Measurements from ENCODE around the gene EDAR. TPM values are rescaled to one million over a fixed set of nuclear protein-coding genes. Genes with fewer than 3 reads are reported as not detected.

Gene EDAR
- total RNA-seq, 4 donors from 2014 or later: not detected

DNA sequence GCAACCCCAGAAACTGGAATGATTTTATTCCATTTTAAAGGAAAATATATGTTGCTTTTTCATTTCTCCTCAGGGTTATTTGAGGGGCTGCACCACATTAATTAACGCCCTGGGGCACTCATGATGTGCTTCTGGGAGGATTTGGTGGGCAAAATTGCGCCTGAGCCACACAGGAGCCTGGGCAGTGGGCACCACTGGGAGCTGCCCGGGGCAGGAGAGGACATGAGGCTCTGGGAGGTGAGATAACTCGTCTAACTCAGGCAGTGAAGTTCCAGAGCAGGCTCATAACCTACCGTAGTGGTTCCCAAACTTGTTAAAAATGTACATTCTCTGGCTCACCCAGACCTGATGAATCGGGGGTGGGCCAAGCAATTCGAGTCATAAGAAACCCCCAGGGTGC lies 68.3 kb downstream of the EDAR start:
- H3K4me3 ChIP-seq: no peak overlapping the region
- no peak for DNase-seq (ENCODE audit: extremely low spot score)
- intact Hi-C loops (cut with DNase I): loop anchor here (10.0 kb wide), 1 partner anchor 594 kb away; no protein-coding TSS in a partner anchor
- H3K36me3 ChIP-seq: no peaks in the 10 kb centered on the region
- H3K27ac ChIP-seq (replicated peaks in 1 of 4): no peak overlapping the region
- H3K27me3 ChIP-seq: no peaks in the 10 kb centered on the region
- H3K4me1 ChIP-seq: peaks cover 0 to 55% (median 38%) of the 10 kb centered on the region in 4 donors
- H3K9me3 ChIP-seq: no peaks in the 10 kb centered on the region
- TF ChIP-seq POLR2A (IDR thresholded peaks at IDR 0.05; ENCODE audit: low read depth) (no peak), EP300 (IDR thresholded peaks at IDR 0.05) (no peak), POLR2AphosphoS5 (IDR thresholded peaks at IDR 0.05) (no peak)
- TF ChIP-seq, protein P1, sequence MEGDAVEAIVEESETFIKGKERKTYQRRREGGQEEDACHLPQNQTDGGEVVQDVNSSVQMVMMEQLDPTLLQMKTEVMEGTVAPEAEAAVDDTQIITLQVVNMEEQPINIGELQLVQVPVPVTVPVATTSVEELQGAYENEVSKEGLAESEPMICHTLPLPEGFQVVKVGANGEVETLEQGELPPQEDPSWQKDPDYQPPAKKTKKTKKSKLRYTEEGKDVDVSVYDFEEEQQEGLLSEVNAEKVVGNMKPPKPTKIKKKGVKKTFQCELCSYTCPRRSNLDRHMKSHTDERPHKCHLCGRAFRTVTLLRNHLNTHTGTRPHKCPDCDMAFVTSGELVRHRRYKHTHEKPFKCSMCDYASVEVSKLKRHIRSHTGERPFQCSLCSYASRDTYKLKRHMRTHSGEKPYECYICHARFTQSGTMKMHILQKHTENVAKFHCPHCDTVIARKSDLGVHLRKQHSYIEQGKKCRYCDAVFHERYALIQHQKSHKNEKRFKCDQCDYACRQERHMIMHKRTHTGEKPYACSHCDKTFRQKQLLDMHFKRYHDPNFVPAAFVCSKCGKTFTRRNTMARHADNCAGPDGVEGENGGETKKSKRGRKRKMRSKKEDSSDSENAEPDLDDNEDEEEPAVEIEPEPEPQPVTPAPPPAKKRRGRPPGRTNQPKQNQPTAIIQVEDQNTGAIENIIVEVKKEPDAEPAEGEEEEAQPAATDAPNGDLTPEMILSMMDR (IDR thresholded peaks at IDR 0.05): no peak
- 84% methylated on average over 7 of the region's 7 CpGs for WGBS

GRCh38 chr2:108919571-108920373 lies 69.2 kb downstream of the EDAR start:
- peaks cover 0 to 50% (median 37%) of the 10 kb centered on the region in 4 donors for H3K4me1 ChIP-seq
- no peaks in the 10 kb centered on the region for H3K27me3 ChIP-seq
- no peak overlapping the region for H3K27ac ChIP-seq (replicated peaks in 1 of 4)
- no peak for TF ChIP-seq POLR2A (IDR thresholded peaks at IDR 0.05; ENCODE audit: low read depth)
- TF ChIP-seq POLR2AphosphoS5 (IDR thresholded peaks at IDR 0.05): no peak
- TF ChIP-seq, protein P1 (IDR thresholded peaks at IDR 0.05): no peak
- no peak for TF ChIP-seq EP300 (IDR thresholded peaks at IDR 0.05)
- WGBS: 95% methylated on average over 19 of the region's 19 CpGs
- DNase-seq (ENCODE audit: extremely low spot score): no peak
- H3K36me3 ChIP-seq: no peaks in the 10 kb centered on the region
- no peak overlapping the region for H3K4me3 ChIP-seq
- no peaks in the 10 kb centered on the region for H3K9me3 ChIP-seq
- intact Hi-C loops (cut with DNase I): loop anchor here (10.0 kb wide), 1 partner anchor 595 kb away; no protein-coding TSS in a partner anchor

DNA sequence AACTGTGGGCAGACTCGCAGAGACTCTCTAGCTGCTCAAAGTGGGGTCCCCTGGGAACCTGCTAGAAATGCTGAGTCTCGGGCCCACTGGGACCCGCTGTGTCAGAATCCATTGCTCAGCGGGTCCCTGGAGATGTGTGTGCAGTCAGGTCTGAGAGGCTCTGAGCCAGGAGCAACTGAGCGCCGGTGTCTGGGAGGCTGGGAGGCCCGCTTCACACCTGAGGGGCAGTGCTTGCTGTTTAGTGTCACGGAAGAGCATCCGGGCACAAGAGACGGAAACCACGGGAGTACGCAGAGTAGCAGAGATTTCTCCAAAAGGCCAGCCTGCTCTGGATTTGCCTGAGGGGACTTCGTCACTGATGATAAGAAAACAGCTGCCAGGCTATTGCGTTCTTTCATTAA lies 70.1 kb downstream of the EDAR start:
- no peak overlapping the region for H3K27ac ChIP-seq (replicated peaks in 1 of 4)
- no peak for DNase-seq (ENCODE audit: extremely low spot score)
- no peak for TF ChIP-seq POLR2A (IDR thresholded peaks at IDR 0.05; ENCODE audit: low read depth)
- TF ChIP-seq, protein P1 (IDR thresholded peaks at IDR 0.05): no peak
- TF ChIP-seq POLR2AphosphoS5 (IDR thresholded peaks at IDR 0.05): no peak
- no peak for TF ChIP-seq EP300 (IDR thresholded peaks at IDR 0.05)
- H3K36me3 ChIP-seq: no peaks in the 10 kb centered on the region
- no peaks in the 10 kb centered on the region for H3K9me3 ChIP-seq
- no peak overlapping the region for H3K4me3 ChIP-seq
- peaks cover 0 to 42% (median 28%) of the 10 kb centered on the region in 4 donors for H3K4me1 ChIP-seq
- intact Hi-C loops (cut with DNase I): no loop called here
- WGBS: 97% methylated on average over 10 of the region's 14 CpGs
- H3K27me3 ChIP-seq: no peaks in the 10 kb centered on the region

DNA sequence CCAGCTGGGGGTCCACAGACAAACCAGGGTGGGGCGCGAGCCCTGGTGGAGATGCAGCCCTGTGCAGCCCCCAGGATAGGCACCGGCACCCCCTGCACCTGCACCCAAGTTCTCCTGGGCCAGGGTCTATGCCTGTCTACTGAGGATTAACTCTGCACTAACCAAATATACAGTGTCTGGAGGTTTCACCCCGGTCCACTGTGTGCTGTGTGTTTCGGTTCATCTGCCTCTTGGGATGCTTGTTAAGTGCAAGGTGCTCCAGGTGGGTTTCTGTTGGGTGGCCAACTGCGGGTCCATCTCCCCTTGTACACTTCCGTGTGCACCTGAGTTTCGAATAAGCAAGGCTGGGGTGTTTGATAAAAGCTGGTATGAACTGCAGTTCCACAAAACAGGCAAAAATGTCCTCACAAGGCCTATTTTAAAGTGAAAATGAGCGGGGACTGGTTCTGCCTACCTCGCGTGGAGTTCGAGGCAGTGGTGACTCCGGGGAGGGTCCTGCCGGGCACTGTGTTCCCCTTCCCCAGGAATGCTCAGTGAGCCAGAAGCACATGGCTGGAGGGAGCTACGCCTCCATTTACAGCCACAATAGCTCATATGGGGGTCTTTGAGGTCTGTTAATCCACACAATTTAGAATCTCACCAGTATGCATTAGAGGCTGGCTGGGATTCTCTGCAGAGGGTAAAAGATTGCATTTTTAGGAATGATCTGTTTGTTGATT lies 70.7 kb downstream of the EDAR start:
- H3K27me3 ChIP-seq: no peaks in the 10 kb centered on the region
- no peaks in the 10 kb centered on the region for H3K9me3 ChIP-seq
- H3K36me3 ChIP-seq: no peaks in the 10 kb centered on the region
- DNase-seq (ENCODE audit: extremely low spot score): no peak
- intact Hi-C loops (cut with DNase I): no loop called here
- no peak overlapping the region for H3K4me3 ChIP-seq
- H3K27ac ChIP-seq (replicated peaks in 1 of 4): no peak overlapping the region
- TF ChIP-seq, protein P1 (IDR thresholded peaks at IDR 0.05): no peak
- no peak for TF ChIP-seq EP300 (IDR thresholded peaks at IDR 0.05)
- 91% methylated on average over 14 of the region's 15 CpGs for WGBS
- peaks cover 0 to 36% (median 22%) of the 10 kb centered on the region in 4 donors for H3K4me1 ChIP-seq

Data from esophagus muscularis mucosa (tissue), 4 donors.